Neural cell (in vitro differentiated cells): Measurements from ENCODE around the gene ESPN. TPM values are rescaled to one million over a fixed set of nuclear protein-coding genes. Genes with fewer than 3 reads are reported as not detected.

Experiments
- H2AFZ ChIP-seq: fragments of 200-600, 300-800 bp; sonication (generic), shearing (Covaris generic); 2 replicates; pipeline ENCODE4 v1.6.0; 2014; ENCODE audit warnings: low read depth, mild to moderate bottlenecking, antibody characterized with exemption, low read length, moderate library complexity
- H3F3A ChIP-seq: fragments of 200-600 bp; shearing (Covaris generic); 2 replicates; pipeline ENCODE4 v1.6.1; 2016; ENCODE audit warnings: mild to moderate bottlenecking, moderate library complexity, mixed read lengths, antibody characterized with exemption, low read length; ENCODE audit not compliant: insufficient read depth, poor library complexity, severe bottlenecking
- H3K27ac ChIP-seq: fragments of 200-600, 300-800 bp; sonication (generic), shearing (Covaris generic); 2 replicates; pipeline ENCODE4 v1.5.1; 2014; ENCODE audit warnings: mild to moderate bottlenecking, low read length, moderate library complexity
- H3K27me3 ChIP-seq: fragments of 300-800, 200-600 bp; sonication (generic), shearing (Covaris generic); 2 replicates; pipeline ENCODE4 v1.6.0; 2014; ENCODE audit warnings: mild to moderate bottlenecking, low read depth, low read length, moderate library complexity; ENCODE audit not compliant: insufficient read depth
- H3K36me3 ChIP-seq: fragments of 300-800, 200-600 bp; sonication (generic), shearing (Covaris generic); 2 replicates; pipeline ENCODE4 v1.5.1; 2014; ENCODE audit warnings: mild to moderate bottlenecking, antibody characterized with exemption, low read length, moderate library complexity; ENCODE audit not compliant: insufficient read depth
- H3K4me2 ChIP-seq: fragments of 300-800, 200-600 bp; sonication (generic), shearing (Covaris generic); 2 replicates; pipeline ENCODE4 v1.6.0; 2014; ENCODE audit warnings: mild to moderate bottlenecking, low read length
- H3K4me3 ChIP-seq: fragments of 300-800, 200-600 bp; sonication (generic), shearing (Covaris generic); 2 replicates; pipeline ENCODE4 v1.5.1; 2014; ENCODE audit warnings: mild to moderate bottlenecking, low read length, moderate library complexity
- H3K79me2 ChIP-seq: fragments of 200-600 bp; shearing (Covaris generic); replicated peaks from 2 replicates; pipeline ENCODE4 v1.6.0; 2014; ENCODE audit warnings: mild to moderate bottlenecking, low read length, moderate library complexity; ENCODE audit not compliant: insufficient read depth
- H3K9ac ChIP-seq: fragments of 300-800, 200-600 bp; sonication (generic), shearing (Covaris generic); 2 replicates; pipeline ENCODE4 v1.6.1; 2016; ENCODE audit warnings: mild to moderate bottlenecking, low read length, mixed read lengths
- H3K9me2 ChIP-seq: fragments of 200-600 bp; shearing (Covaris generic); 2 replicates; pipeline ENCODE4 v1.6.1; 2016; ENCODE audit warnings: mild to moderate bottlenecking, low read length, mixed read lengths; ENCODE audit not compliant: insufficient read depth
- H3K9me3 ChIP-seq: fragments of 200-600, 300-800 bp; sonication (generic), shearing (Covaris generic); 2 replicates; pipeline ENCODE4 v1.6.1; 2016; ENCODE audit warnings: mild to moderate bottlenecking, mixed run types, low read length, moderate library complexity, mixed read lengths
- H4K20me1 ChIP-seq: fragments of 200-600 bp; shearing (Covaris generic); 2 replicates; pipeline ENCODE4 v1.6.1; 2016; ENCODE audit warnings: mild to moderate bottlenecking, mixed run types; ENCODE audit not compliant: insufficient read depth
- CTCF ChIP-seq: fragments of 450-650 bp; IDR thresholded peaks from 2 replicates; pipeline ENCODE4 v1.5.1; 2014; ENCODE audit warnings: antibody characterized with exemption, mild to moderate bottlenecking, moderate library complexity; ENCODE audit not compliant: poor library complexity, severe bottlenecking
- EP300 ChIP-seq: fragments of 450-650 bp; conservative IDR thresholded peaks from 2 replicates; pipeline ENCODE4 v1.6.1; 2014; ENCODE audit warnings: antibody characterized with exemption, mild to moderate bottlenecking, moderate library complexity; ENCODE audit not compliant: poor library complexity, severe bottlenecking
- MXI1 ChIP-seq: fragments of 450-650 bp; conservative IDR thresholded peaks from 2 replicates; pipeline ENCODE4 v1.6.1; 2014; ENCODE audit warnings: antibody characterized with exemption, mild to moderate bottlenecking; ENCODE audit not compliant: poor library complexity, severe bottlenecking
- RAD21 ChIP-seq: fragments of 450-650 bp; conservative IDR thresholded peaks from 2 replicates; pipeline ENCODE4 v1.6.1; 2014; ENCODE audit warnings: antibody characterized with exemption, mild to moderate bottlenecking, moderate library complexity
- polyA plus RNA-seq: library from polyadenylated mRNA; depleted of rRNA; stranded (reverse); fragments of >200 nt; gene quantifications from 2 replicates; pipeline ENCODE4 v1.2.3, GENCODE V29; 2014
- TF ChIP-seq, protein P1 (sequence below): IDR thresholded peaks from 2 replicates; pipeline ENCODE4 v1.6.1; 2012; ENCODE audit warnings: borderline replicate concordance

ESPN gene
- polyA plus RNA-seq, 1 donor from 2014 or later = not detected

DNA sequence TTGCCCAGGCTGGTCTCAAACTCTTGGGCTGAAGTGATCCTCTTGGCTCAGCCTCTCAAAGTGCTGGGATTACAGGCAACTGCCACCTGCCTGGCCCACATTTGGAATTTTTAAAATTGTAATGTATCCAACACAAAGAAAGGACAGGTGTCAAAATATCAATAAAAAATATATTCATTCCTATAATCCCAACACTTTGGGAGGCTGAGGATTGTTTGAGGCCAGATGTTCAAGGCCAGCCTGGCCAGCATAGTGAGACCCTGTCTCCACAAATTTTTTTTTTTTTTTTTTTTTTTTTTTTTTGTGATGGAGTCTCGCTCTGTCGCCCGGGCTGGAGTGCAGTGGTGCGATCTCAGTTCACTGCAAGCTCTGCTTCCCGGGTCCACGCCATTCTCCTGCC, 14.8 kb upstream of the ESPN start:
- Histone ChIP-seq H3K27me3 (peaks cover 14% of the 10 kb centered on the region), H3K79me2 (no peaks in the 10 kb centered on the region)

GRCh38 chr1:6410248-6410893, 14.2 kb upstream of the ESPN start:
- no peaks in the 10 kb centered on the region for H4K20me1 ChIP-seq
- no peaks in the 10 kb centered on the region for H3F3A ChIP-seq
- no peak overlapping the region for H3K27ac ChIP-seq
- no peak overlapping the region for H3K4me3 ChIP-seq
- TF ChIP-seq RAD21 (no peak), EP300 (no peak), CTCF (no peak), MXI1 (no peak)
- TF ChIP-seq, protein P1, sequence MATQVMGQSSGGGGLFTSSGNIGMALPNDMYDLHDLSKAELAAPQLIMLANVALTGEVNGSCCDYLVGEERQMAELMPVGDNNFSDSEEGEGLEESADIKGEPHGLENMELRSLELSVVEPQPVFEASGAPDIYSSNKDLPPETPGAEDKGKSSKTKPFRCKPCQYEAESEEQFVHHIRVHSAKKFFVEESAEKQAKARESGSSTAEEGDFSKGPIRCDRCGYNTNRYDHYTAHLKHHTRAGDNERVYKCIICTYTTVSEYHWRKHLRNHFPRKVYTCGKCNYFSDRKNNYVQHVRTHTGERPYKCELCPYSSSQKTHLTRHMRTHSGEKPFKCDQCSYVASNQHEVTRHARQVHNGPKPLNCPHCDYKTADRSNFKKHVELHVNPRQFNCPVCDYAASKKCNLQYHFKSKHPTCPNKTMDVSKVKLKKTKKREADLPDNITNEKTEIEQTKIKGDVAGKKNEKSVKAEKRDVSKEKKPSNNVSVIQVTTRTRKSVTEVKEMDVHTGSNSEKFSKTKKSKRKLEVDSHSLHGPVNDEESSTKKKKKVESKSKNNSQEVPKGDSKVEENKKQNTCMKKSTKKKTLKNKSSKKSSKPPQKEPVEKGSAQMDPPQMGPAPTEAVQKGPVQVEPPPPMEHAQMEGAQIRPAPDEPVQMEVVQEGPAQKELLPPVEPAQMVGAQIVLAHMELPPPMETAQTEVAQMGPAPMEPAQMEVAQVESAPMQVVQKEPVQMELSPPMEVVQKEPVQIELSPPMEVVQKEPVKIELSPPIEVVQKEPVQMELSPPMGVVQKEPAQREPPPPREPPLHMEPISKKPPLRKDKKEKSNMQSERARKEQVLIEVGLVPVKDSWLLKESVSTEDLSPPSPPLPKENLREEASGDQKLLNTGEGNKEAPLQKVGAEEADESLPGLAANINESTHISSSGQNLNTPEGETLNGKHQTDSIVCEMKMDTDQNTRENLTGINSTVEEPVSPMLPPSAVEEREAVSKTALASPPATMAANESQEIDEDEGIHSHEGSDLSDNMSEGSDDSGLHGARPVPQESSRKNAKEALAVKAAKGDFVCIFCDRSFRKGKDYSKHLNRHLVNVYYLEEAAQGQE = no peak
- no peaks in the 10 kb centered on the region for H3K79me2 ChIP-seq
- H3K9me2 ChIP-seq = no peaks in the 10 kb centered on the region
- peaks cover 11% of the 10 kb centered on the region for H3K27me3 ChIP-seq
- no peak overlapping the region for H3K4me2 ChIP-seq
- no peaks in the 10 kb centered on the region for H3K9me3 ChIP-seq
- no peak overlapping the region for H2AFZ ChIP-seq
- no peaks in the 10 kb centered on the region for H3K36me3 ChIP-seq
- no peak overlapping the region for H3K9ac ChIP-seq

More for the DNA sequence above, 14.8 kb upstream of the ESPN start:
- Histone ChIP-seq H2AFZ (no peak overlapping the region), H4K20me1 (no peaks in the 10 kb centered on the region), H3K4me2 (no peak overlapping the region), H3F3A (no peaks in the 10 kb centered on the region), H3K4me3 (no peak overlapping the region), H3K9me2 (no peaks in the 10 kb centered on the region), H3K27ac (no peak overlapping the region), H3K9me3 (no peaks in the 10 kb centered on the region), H3K9ac (no peak overlapping the region), H3K36me3 (no peaks in the 10 kb centered on the region)
- no peak for TF ChIP-seq EP300

DNA sequence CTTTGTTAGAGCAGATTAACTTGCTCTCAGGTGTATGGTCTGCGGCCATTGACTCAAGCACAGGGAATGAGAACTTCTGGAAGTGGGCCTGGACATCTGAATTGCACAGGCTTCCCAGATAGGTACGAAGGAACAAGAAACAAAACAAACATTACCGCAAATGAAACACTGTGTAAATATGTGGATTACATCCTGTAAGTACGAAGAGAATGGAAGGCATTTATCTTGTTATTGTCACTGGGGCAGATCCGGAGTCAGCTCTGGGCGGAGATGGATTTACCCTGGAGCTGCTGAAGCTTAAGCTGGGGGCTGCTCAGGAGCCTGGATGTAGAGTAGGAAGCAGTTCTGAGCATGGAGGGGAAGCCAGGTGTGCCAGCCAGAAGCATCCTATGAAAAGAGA, 11.7 kb upstream of the ESPN start:
- H3K27me3 ChIP-seq = peaks cover 30% of the 10 kb centered on the region
- no peaks in the 10 kb centered on the region for H3K9me2 ChIP-seq
- no peaks in the 10 kb centered on the region for H3K9me3 ChIP-seq
- no peak overlapping the region for H2AFZ ChIP-seq
- no peak overlapping the region for H3K4me3 ChIP-seq
- H3K27ac ChIP-seq = no peak overlapping the region
- H3F3A ChIP-seq = no peaks in the 10 kb centered on the region
- no peak for TF ChIP-seq EP300
- no peak overlapping the region for H3K4me2 ChIP-seq
- H4K20me1 ChIP-seq = no peaks in the 10 kb centered on the region
- no peaks in the 10 kb centered on the region for H3K79me2 ChIP-seq
- H3K36me3 ChIP-seq = no peaks in the 10 kb centered on the region
- no peak overlapping the region for H3K9ac ChIP-seq
